ENCODE results near the gene MEI1. TPM values are rescaled to one million over a fixed set of nuclear protein-coding genes. Genes with fewer than 3 reads are reported as not detected.
A peak's percentile ranks its signal among the peaks of the same experiment; 100 is the strongest.
"Not testable (repeated sequence)": the region's sequence is repeated elsewhere in the genome, so short reads cannot be mapped to it uniquely, and the experiment has no call there.

The MEI1 gene
- total and polyA plus RNA-seq, 4 donors: 1.5 to 3.6 (median 2.0) TPM

DNA sequence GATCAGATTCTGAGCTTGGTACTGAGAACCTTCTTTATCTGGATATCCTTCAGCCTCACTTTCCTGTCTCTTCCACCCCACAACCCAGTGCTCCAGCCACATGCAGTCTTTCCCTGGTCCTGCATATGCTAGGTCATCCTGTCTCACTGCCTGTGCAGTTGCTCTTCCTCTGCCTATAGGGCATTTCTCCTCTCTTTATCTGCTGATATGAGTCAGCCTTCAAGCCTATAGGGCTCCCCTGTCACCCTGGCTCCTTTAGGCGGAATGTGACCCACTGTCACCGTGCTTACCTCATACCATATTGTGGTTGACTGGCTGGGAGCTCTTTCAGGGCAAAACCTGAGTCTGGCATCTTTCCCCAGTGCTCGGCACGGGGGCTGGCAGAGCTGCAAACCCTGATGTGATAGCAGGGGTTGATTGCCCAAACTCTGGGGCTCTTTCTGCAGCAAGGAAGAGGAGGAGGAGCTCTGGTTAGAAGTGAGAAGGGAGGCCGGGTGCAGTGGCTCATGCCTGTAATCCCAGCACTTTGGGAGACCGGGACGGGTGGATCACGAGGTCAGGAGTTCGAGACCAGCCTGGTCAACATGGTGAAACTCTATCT is 26.3 kb downstream of the MEI1 start:
- H3K4me1 ChIP-seq (ENCODE audit: control insufficient read depth, insufficient read depth, low read length): no peaks in the 10 kb centered on the region
- DNase-seq (ENCODE audit: low read depth in 4 of 6, low spot score in 6 of 6): no peak
- no peaks in the 10 kb centered on the region for H3K9me3 ChIP-seq (ENCODE audit: control insufficient read depth, insufficient read depth, low read length)
- H3K27me3 ChIP-seq (ENCODE audit: control insufficient read depth, insufficient read depth, low read length): no peaks in the 10 kb centered on the region
- no peak overlapping the region for H3K4me3 ChIP-seq (ENCODE audit: low read depth, low read length)
- no peak overlapping the region for H3K27ac ChIP-seq (ENCODE audit: low read depth, low read length)
- no peaks in the 10 kb centered on the region for H3K36me3 ChIP-seq (ENCODE audit: control insufficient read depth, insufficient read depth, low read length)
- WGBS (ENCODE audit: insufficient coverage): 95% methylated on average over 2 of the region's 9 CpGs

DNA sequence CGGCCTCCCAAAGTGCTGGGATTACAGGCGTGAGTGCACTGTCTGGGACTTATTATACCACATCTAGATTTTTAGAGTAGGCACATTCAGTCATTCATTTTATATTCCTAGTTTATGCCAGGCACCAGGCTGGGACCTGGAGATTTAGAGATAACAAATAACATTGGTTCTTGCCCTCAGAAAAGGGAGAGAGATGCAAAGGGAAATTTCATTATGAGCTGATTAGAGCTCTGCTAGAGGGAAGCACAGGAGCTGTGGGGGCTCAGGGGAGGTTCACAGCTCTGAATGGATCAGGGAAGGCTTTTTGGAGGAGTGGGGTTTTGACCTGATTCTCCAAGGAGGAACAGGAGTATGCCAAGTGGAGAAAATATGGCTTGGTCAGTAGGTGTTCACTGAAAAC is 32.3 kb downstream of the MEI1 start:
- Histone ChIP-seq H3K27me3 (ENCODE audit: control insufficient read depth, insufficient read depth, low read length) (no peaks in the 10 kb centered on the region), H3K36me3 (ENCODE audit: control insufficient read depth, insufficient read depth, low read length) (no peaks in the 10 kb centered on the region), H3K4me3 (ENCODE audit: low read depth, low read length) (no peak overlapping the region), H3K27ac (ENCODE audit: low read depth, low read length) (no peak overlapping the region), H3K9me3 (ENCODE audit: control insufficient read depth, insufficient read depth, low read length) (no peaks in the 10 kb centered on the region), H3K4me1 (ENCODE audit: control insufficient read depth, insufficient read depth, low read length) (no peaks in the 10 kb centered on the region)
- WGBS (ENCODE audit: insufficient coverage): 100% methylated on average over 1 of the region's 2 CpGs
- no peak for DNase-seq (ENCODE audit: low read depth in 4 of 6, low spot score in 6 of 6)

DNA sequence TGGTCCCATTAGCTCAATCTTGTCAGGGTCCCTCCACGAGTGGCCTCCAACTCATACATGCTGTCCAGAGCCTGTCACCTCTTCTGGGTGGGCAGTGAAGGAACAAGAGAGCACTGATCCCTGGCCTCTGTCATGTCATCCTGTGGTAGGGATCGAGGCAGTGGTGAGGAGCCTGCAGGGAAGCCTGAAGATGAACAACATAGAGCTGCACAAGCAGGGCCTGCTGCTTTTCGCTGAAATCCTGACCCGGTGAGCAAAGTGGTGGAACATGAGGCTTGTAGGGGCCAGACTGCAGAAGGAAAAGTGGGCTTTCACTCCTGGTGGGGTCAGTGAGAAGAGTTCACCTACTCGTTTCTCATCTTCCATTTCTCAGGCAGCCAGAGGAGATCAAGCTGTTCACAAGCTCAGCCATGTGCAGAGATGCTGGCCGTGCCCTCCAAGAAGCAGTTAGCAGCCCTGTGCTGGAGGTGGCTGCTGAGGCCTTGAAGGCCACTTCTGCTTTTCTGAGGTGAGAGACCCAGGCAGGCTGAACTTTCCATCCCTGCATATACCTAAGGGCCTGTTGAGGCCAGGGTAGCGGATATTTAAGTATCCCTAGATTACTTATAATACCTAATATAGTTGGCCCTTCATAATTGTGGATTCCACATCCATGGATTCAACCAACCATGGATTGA is 32.9 kb downstream of the MEI1 start:
- 94% methylated on average over 5 of the region's 7 CpGs for WGBS (ENCODE audit: insufficient coverage)
- H3K4me1 ChIP-seq (ENCODE audit: control insufficient read depth, insufficient read depth, low read length): no peaks in the 10 kb centered on the region
- no peaks in the 10 kb centered on the region for H3K27me3 ChIP-seq (ENCODE audit: control insufficient read depth, insufficient read depth, low read length)
- no peaks in the 10 kb centered on the region for H3K9me3 ChIP-seq (ENCODE audit: control insufficient read depth, insufficient read depth, low read length)
- no peak overlapping the region for H3K27ac ChIP-seq (ENCODE audit: low read depth, low read length)
- no peak for DNase-seq (ENCODE audit: low read depth in 4 of 6, low spot score in 6 of 6)
- H3K36me3 ChIP-seq (ENCODE audit: control insufficient read depth, insufficient read depth, low read length): no peaks in the 10 kb centered on the region
- no peak overlapping the region for H3K4me3 ChIP-seq (ENCODE audit: low read depth, low read length)

GRCh38 chr22:41733241-41733640 is 33.9 kb downstream of the MEI1 start:
- DNase-seq (ENCODE audit: low read depth in 4 of 6, low spot score in 6 of 6); H3K27me3 ChIP-seq (ENCODE audit: control insufficient read depth, insufficient read depth, low read length); H3K36me3 ChIP-seq (ENCODE audit: control insufficient read depth, insufficient read depth, low read length); H3K4me1 ChIP-seq (ENCODE audit: control insufficient read depth, insufficient read depth, low read length); H3K27ac ChIP-seq (ENCODE audit: low read depth, low read length); H3K4me3 ChIP-seq (ENCODE audit: low read depth, low read length); H3K9me3 ChIP-seq (ENCODE audit: control insufficient read depth, insufficient read depth, low read length): not testable (repeated sequence)
- WGBS (ENCODE audit: insufficient coverage): 93% methylated on average over 4 of the region's 4 CpGs

- Histone ChIP-seq H3K9me3 (ENCODE audit: control insufficient read depth, insufficient read depth, low read length) (no peaks in the 10 kb centered on the region), H3K27ac (ENCODE audit: low read depth, low read length) (no peak overlapping the region), H3K4me3 (ENCODE audit: low read depth, low read length) (no peak overlapping the region), H3K36me3 (ENCODE audit: control insufficient read depth, insufficient read depth, low read length) (no peaks in the 10 kb centered on the region), H3K27me3 (ENCODE audit: control insufficient read depth, insufficient read depth, low read length) (no peaks in the 10 kb centered on the region), H3K4me1 (ENCODE audit: control insufficient read depth, insufficient read depth, low read length) (no peaks in the 10 kb centered on the region)
- WGBS (ENCODE audit: insufficient coverage): 76% methylated on average over 1 of the region's 3 CpGs
- DNase-seq (ENCODE audit: low read depth in 4 of 6, low spot score in 6 of 6): no peak
Measured at GRCh38 chr22:41739576-41739975, 40.3 kb downstream of the MEI1 start.

- H3K27ac ChIP-seq (ENCODE audit: low read depth, low read length): no peak overlapping the region
- DNase-seq (ENCODE audit: low read depth in 4 of 6, low spot score in 6 of 6): peak in 1 of 6 donors; percentile 16
- 57% methylated on average over 5 of the region's 6 CpGs for WGBS (ENCODE audit: insufficient coverage)
- no peaks in the 10 kb centered on the region for H3K27me3 ChIP-seq (ENCODE audit: control insufficient read depth, insufficient read depth, low read length)
- no peaks in the 10 kb centered on the region for H3K4me1 ChIP-seq (ENCODE audit: control insufficient read depth, insufficient read depth, low read length)
- H3K4me3 ChIP-seq (ENCODE audit: low read depth, low read length): no peak overlapping the region
- H3K36me3 ChIP-seq (ENCODE audit: control insufficient read depth, insufficient read depth, low read length): no peaks in the 10 kb centered on the region
- no peaks in the 10 kb centered on the region for H3K9me3 ChIP-seq (ENCODE audit: control insufficient read depth, insufficient read depth, low read length)
Measured at GRCh38 chr22:41742918-41743317, 43.6 kb downstream of the MEI1 start.

GRCh38 chr22:41745968-41746367 is 46.7 kb downstream of the MEI1 start:
- Histone ChIP-seq H3K4me1 (ENCODE audit: control insufficient read depth, insufficient read depth, low read length) (no peaks in the 10 kb centered on the region), H3K9me3 (ENCODE audit: control insufficient read depth, insufficient read depth, low read length) (no peaks in the 10 kb centered on the region), H3K27ac (ENCODE audit: low read depth, low read length) (no peak overlapping the region), H3K36me3 (ENCODE audit: control insufficient read depth, insufficient read depth, low read length) (no peaks in the 10 kb centered on the region), H3K4me3 (ENCODE audit: low read depth, low read length) (no peak overlapping the region), H3K27me3 (ENCODE audit: control insufficient read depth, insufficient read depth, low read length) (no peaks in the 10 kb centered on the region)
- peak in 1 of 6 donors; percentile 4 for DNase-seq (ENCODE audit: low read depth in 4 of 6, low spot score in 6 of 6)
- WGBS (ENCODE audit: insufficient coverage): 67% methylated on average over 2 of the region's 3 CpGs

- H3K36me3 ChIP-seq (ENCODE audit: control insufficient read depth, insufficient read depth, low read length): no peaks in the 10 kb centered on the region
- WGBS (ENCODE audit: insufficient coverage): 0% methylated on average over 1 of the region's 3 CpGs
- peak; percentile 10 to 86 (median 22) for DNase-seq (ENCODE audit: low read depth in 4 of 6, low spot score in 6 of 6)
- no peak overlapping the region for H3K4me3 ChIP-seq (ENCODE audit: low read depth, low read length)
- H3K4me1 ChIP-seq (ENCODE audit: control insufficient read depth, insufficient read depth, low read length): no peaks in the 10 kb centered on the region
- H3K27me3 ChIP-seq (ENCODE audit: control insufficient read depth, insufficient read depth, low read length): no peaks in the 10 kb centered on the region
- H3K9me3 ChIP-seq (ENCODE audit: control insufficient read depth, insufficient read depth, low read length): no peaks in the 10 kb centered on the region
- no peak overlapping the region for H3K27ac ChIP-seq (ENCODE audit: low read depth, low read length)
Measured at GRCh38 chr22:41746567-41747400, 47.5 kb downstream of the MEI1 start.

DNA sequence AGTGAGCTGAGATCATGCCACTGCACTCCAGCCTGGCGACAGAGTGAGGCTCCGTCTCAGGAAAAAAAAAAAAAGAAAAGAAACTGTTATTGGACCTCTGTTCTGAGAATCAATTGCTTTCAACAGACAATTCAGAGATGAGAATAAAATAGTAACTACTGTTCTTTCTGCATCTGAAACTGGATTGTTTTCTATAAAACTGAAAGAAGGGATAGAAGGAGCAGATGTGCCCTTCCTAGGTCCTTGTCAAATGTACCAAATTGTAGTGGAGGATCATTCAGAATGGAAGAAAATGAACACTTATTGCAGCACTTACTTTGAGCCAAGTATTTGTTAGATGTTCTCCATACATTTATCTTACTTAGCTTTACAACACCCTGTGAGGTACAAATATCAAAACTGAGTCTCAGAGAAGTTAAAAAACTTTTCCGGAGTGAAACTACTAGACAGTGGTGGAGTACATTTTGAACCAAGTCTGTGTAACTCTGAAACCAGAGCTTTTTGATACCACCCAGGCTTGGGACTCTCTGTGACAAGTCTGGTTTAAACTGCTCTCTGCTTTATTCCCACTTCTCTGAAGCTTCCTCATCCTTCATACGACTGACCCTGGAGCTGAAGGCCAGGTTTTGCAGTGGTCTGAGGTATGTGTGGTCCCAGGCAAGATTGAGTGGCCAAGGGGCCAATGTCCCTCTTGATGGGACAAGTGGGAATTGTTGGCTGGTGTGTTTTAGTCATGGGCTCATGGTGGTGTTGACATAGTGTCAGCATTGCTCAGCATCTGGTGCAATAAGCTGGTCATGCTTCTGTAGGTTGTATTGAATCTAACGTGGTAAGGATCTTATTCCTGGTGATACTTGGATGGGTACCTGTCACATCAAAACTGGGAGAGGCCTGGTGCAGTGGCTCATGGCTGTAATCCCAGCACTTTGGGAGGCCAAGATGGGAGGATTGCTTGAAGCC is 53.0 kb downstream of the MEI1 start:
- no peaks in the 10 kb centered on the region for H3K4me1 ChIP-seq (ENCODE audit: control insufficient read depth, insufficient read depth, low read length)
- H3K27me3 ChIP-seq (ENCODE audit: control insufficient read depth, insufficient read depth, low read length): no peaks in the 10 kb centered on the region
- no peak overlapping the region for H3K27ac ChIP-seq (ENCODE audit: low read depth, low read length)
- no peaks in the 10 kb centered on the region for H3K9me3 ChIP-seq (ENCODE audit: control insufficient read depth, insufficient read depth, low read length)
- no peaks in the 10 kb centered on the region for H3K36me3 ChIP-seq (ENCODE audit: control insufficient read depth, insufficient read depth, low read length)
- DNase-seq (ENCODE audit: low read depth in 4 of 6, low spot score in 6 of 6): no peak
- no peak overlapping the region for H3K4me3 ChIP-seq (ENCODE audit: low read depth, low read length)
- 93% methylated on average over 2 of the region's 5 CpGs for WGBS (ENCODE audit: insufficient coverage)

Data from spinal cord (tissue), 10 donors.